BJ (cell line): ENCODE data around the gene RHEB. TPM values are rescaled to one million over a fixed set of nuclear protein-coding genes. Genes with fewer than 3 reads are reported as not detected.
"Not testable (repeated sequence)": the region's sequence is repeated elsewhere in the genome, so short reads cannot be mapped to it uniquely, and the experiment has no call there.

Experiments used
- CTCF ChIA-PET: fragments of 350-600 bp; formaldehyde crosslinking; extraction: SDS; loops from one replicate; lab custom pipeline; 2021; ENCODE audit warnings: antibody characterized with exemption, inconsistent platforms; lab: Yijun Ruan, JAX
- POLR2A ChIA-PET: fragments of 300-600 bp; sonication (Branson Sonifier 250); formaldehyde crosslinking; extraction: SDS; loops from one replicate; lab custom pipeline; 2021; ENCODE audit warnings: antibody characterized with exemption; lab: Charles Lee
- DNase-seq: peaks from one replicate; pipeline ENCODE4 v3.0.0-alpha.2; 2011; ENCODE audit warnings: low read depth
- H3K27me3 ChIP-seq: 2 replicates; pipeline ENCODE4 v1.6.0; 2011; ENCODE audit warnings: low read length; ENCODE audit not compliant: control insufficient read depth, insufficient read depth
- H3K36me3 ChIP-seq: 2 replicates; pipeline ENCODE4 v1.5.1; 2011; ENCODE audit warnings: low read length; ENCODE audit not compliant: control insufficient read depth, insufficient read depth
- H3K4me3 ChIP-seq: 2 replicates; pipeline ENCODE4 v1.5.1; 2011; ENCODE audit warnings: low read depth, mild to moderate bottlenecking, control low read depth, low read length
- polyA plus RNA-seq: library from polyadenylated mRNA; depleted of rRNA; stranded (reverse); fragments of >200 nt; gene quantifications from 2 replicates; pipeline ENCODE4 v1.2.3, GENCODE V29; 2011
- TF ChIP-seq, protein P1 (sequence below): IDR thresholded peaks from 2 replicates; pipeline ENCODE4 v1.5.1; 2011; ENCODE audit warnings: low read depth, mild to moderate bottlenecking, control low read depth, inconsistent platforms, low read length, moderate library complexity; ENCODE audit not compliant: insufficient read depth

The RHEB gene
- polyA plus RNA-seq, 1 experiment = 45.4 TPM

- ChIA-PET POLR2A (no interaction called here), CTCF (interaction anchor here (1.3 kb wide), 1 partner anchor 9 kb away, joined by 5 read pairs; no protein-coding TSS in a partner anchor)
- Histone ChIP-seq H3K27me3 (peaks cover 2% of the 10 kb centered on the region; the same call in 1 of the 2 replicates), H3K36me3 (no peaks in the 10 kb centered on the region), H3K4me3 (no peak overlapping the region)
- TF ChIP-seq, protein P1, sequence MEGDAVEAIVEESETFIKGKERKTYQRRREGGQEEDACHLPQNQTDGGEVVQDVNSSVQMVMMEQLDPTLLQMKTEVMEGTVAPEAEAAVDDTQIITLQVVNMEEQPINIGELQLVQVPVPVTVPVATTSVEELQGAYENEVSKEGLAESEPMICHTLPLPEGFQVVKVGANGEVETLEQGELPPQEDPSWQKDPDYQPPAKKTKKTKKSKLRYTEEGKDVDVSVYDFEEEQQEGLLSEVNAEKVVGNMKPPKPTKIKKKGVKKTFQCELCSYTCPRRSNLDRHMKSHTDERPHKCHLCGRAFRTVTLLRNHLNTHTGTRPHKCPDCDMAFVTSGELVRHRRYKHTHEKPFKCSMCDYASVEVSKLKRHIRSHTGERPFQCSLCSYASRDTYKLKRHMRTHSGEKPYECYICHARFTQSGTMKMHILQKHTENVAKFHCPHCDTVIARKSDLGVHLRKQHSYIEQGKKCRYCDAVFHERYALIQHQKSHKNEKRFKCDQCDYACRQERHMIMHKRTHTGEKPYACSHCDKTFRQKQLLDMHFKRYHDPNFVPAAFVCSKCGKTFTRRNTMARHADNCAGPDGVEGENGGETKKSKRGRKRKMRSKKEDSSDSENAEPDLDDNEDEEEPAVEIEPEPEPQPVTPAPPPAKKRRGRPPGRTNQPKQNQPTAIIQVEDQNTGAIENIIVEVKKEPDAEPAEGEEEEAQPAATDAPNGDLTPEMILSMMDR = no peak
- no peak for DNase-seq
Observed at GRCh38 chr7:151529842-151530241, 10.1 kb upstream of the RHEB start.

DNA sequence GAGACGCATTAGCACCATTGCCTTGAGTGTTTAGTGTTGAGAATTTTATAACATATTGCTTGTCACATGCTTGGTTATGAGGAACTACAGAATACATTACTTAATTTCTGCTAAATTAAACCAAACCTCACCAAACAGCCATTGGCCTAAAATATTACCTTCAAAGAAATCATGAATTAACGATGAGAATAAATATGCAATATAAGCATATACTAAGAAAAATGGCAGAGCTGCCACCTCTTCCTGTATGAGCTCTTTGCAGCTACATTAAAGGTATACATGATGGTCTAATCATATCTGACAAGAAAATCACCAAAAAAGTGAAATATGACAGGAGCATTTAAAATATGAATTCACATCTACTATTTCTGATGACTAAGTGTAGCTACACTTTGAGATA is 5.2 kb upstream of the RHEB start:
- no peak overlapping the region for H3K4me3 ChIP-seq
- peaks cover 2% of the 10 kb centered on the region; the same call in 1 of the 2 replicates for H3K27me3 ChIP-seq
- no peaks in the 10 kb centered on the region for H3K36me3 ChIP-seq
- POLR2A ChIA-PET = no interaction called here
- TF ChIP-seq, protein P1 = no peak
- DNase-seq = no peak
- CTCF ChIA-PET = interaction anchor here (0.6 kb wide), 2 partner anchors 157 to 308 kb away, joined by 3 read pairs; no protein-coding TSS in a partner anchor

DNA sequence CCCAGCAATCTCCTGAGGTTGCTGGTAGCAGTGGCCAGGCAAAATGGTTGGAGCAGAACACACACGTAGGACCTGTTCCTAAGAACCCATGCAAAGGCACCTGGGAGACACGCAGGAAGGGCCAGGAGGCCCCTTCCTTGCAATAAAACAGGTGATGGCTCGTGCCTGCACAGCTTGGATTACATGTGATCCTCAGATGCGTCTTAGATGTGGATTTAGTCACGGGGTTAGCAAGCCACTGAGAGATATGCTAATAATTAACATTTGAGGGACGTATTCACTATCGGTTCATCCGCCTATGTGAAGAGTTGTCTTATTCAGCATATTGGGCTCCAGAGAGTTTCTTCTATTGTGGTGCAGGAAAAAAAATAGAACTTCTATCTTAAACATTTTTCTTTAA is 4.6 kb upstream of the RHEB start:
- H3K36me3 ChIP-seq = no peaks in the 10 kb centered on the region
- TF ChIP-seq, protein P1 = no peak
- DNase-seq = no peak
- ChIA-PET POLR2A (no interaction called here), CTCF (interaction anchor here (0.6 kb wide), 2 partner anchors 156 to 308 kb away, joined by 3 read pairs; no protein-coding TSS in a partner anchor)
- H3K4me3 ChIP-seq = no peak overlapping the region
- 0 out of 2 replicates have a peak, but pooled peaks cover 1% of the 10 kb centered on the region for H3K27me3 ChIP-seq

DNA sequence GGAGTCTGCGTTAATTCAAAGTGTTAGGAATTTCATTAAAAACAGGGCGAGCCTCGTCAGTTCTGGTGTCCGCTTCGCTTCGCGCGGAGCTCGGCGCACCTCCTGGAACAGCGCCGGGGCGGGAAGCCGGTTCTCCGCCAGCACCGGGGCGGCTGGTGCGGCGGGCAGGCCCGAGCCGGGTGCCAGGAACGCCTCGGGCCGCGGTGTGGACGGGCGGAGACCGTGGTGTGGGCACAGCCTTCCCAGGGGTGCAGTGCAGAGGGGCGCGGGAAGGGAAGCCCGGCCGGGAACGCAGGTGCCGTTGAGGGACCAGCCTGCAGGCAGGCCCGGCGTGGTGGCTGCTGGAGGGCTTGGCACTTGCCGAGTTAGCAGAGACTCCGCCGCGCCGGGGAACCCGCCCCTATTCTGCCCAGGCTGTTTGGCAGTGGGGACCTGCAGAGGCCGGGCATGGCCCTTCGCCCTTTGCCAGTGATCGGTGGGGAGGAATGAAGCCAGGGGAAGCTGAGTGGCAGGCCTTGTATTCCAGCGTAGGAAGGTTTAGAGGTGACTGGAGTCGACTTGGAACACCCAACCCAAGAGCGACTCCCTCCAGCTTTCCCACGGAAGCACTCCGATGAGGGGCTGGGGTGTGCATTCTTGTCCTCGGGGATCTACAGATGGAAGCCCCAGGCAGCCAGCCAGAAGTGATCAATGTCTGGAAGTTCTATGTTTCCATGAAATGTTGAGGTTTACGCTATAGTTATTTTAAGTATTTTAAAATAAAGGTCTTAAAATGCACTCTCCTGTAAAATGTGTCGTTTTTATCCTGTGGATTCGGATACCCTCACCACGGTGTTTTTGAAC is 945 bp upstream of the RHEB start:
- POLR2A ChIA-PET = no interaction called here
- TF ChIP-seq, protein P1 = no peak
- no peak for DNase-seq
- peak overlapping the region; percentile 56 for H3K4me3 ChIP-seq
- 0 out of 2 replicates have a peak, but pooled peaks cover 1% of the 10 kb centered on the region for H3K27me3 ChIP-seq
- no peaks in the 10 kb centered on the region for H3K36me3 ChIP-seq
- CTCF ChIA-PET = interaction anchor here (0.7 to 1.3 kb wide), 4 partner anchors 18 to 233 kb away, joined by 3 to 4 read pairs (median 4); no protein-coding TSS in a partner anchor

DNA sequence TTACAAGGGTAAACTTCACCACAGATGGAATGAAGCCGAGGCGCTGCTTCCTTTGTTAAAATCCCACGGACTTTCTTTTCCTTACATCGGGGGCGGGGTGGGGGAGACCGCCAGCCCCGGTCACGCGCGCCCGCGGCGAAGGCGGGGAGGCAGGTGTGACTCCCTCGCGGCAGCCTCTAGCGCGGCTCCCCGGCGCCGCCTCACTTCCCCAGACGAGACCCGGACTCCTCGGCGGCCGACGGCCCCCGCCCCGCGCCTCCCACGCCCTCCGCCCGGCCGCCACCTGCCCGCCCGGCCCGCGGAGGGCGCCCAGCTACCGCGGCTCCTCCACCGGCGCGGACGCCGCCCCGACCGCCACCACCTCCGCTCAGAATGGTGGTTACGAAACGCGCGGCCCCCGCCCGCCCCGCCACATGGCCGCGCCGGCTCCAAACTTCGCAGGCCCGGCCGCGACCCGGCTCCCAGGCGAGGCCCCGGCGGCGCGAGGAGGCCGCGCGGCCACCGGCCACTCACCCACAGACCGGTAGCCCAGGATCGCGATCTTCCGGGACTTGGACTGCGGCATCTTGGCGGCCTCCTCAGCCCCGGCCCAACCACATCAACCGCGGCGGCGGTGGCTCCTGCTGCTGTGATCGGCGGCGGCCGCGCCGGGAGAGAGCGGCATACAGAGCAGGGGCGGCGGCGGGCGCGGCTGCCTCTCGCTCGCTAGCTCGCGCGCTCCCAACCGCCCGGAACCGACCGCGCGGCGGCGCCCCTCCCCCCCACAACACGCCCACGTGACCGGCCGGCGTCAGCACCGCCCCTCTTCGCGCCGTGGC is 539 bp downstream of the RHEB start:
- H3K4me3 ChIP-seq = peak overlapping the region; percentile 64
- H3K27me3 ChIP-seq, POLR2A ChIA-PET, DNase-seq, H3K36me3 ChIP-seq: not testable (repeated sequence)
- CTCF ChIA-PET = interaction anchor here (1.3 kb wide), 1 partner anchor 59 kb away, joined by 4 read pairs; no protein-coding TSS in a partner anchor
